ENCODE results near the gene FRRS1.

FRRS1 gene

DNA sequence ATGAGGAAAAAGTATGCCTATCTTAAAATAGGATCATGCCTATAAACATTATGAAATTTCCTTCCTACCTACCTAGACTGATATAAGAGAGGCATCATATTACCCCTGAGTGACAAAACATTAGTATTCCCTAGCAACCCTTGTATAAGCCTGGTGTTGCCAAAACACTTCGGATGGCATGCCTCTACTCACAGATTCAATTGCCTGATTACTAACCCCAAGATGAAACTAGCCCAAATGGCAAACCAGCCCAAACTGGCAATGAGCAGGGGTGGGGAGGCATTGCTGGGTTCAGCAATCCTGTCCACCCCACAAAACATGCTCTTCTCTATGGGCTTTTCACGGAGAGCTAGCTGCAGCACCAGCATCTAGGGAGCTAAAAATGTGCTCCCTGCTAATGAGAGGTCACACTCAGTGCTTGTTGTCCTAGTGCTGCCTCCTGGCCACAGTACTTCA lies 106.7 kb downstream of the FRRS1 start:
- Histone ChIP-seq H3K27ac (ENCODE audit: low read depth, low read length) (no peak overlapping the region), H3K9me2 (replicated peaks; ENCODE audit: insufficient read depth, low read length) (no peaks in the 10 kb centered on the region), H3K27me3 (ENCODE audit: low read length) (no peaks in the 10 kb centered on the region), H3K9me3 (ENCODE audit: insufficient read depth, low read length) (no peaks in the 10 kb centered on the region), H3K4me3 (ENCODE audit: insufficient read depth, low read length, poor library complexity, severe bottlenecking) (no peak overlapping the region), H3K79me2 (ENCODE audit: insufficient read depth, low read length) (no peaks in the 10 kb centered on the region), H3K4me2 (ENCODE audit: low read depth, low read length, poor library complexity, severe bottlenecking) (no peak overlapping the region), H3K9ac (ENCODE audit: low read length) (no peak overlapping the region), H3K36me3 (ENCODE audit: low read length) (no peaks in the 10 kb centered on the region), H4K20me1 (ENCODE audit: low read depth, low read length) (no peaks in the 10 kb centered on the region), H2AFZ (ENCODE audit: low read depth, low read length, severe bottlenecking) (no peak overlapping the region), H3F3A (ENCODE audit: insufficient read depth) (no peaks in the 10 kb centered on the region)
- TF ChIP-seq EZH2phosphoT487 (conservative IDR thresholded peaks at IDR 0.05; ENCODE audit: low read length): no peak
- TF ChIP-seq, protein P1, sequence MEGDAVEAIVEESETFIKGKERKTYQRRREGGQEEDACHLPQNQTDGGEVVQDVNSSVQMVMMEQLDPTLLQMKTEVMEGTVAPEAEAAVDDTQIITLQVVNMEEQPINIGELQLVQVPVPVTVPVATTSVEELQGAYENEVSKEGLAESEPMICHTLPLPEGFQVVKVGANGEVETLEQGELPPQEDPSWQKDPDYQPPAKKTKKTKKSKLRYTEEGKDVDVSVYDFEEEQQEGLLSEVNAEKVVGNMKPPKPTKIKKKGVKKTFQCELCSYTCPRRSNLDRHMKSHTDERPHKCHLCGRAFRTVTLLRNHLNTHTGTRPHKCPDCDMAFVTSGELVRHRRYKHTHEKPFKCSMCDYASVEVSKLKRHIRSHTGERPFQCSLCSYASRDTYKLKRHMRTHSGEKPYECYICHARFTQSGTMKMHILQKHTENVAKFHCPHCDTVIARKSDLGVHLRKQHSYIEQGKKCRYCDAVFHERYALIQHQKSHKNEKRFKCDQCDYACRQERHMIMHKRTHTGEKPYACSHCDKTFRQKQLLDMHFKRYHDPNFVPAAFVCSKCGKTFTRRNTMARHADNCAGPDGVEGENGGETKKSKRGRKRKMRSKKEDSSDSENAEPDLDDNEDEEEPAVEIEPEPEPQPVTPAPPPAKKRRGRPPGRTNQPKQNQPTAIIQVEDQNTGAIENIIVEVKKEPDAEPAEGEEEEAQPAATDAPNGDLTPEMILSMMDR (IDR thresholded peaks at IDR 0.05; ENCODE audit: insufficient read depth, low read length, poor library complexity, severe bottlenecking): no peak
